ENCODE data around the gene LIPG.

LIPG gene

DNA sequence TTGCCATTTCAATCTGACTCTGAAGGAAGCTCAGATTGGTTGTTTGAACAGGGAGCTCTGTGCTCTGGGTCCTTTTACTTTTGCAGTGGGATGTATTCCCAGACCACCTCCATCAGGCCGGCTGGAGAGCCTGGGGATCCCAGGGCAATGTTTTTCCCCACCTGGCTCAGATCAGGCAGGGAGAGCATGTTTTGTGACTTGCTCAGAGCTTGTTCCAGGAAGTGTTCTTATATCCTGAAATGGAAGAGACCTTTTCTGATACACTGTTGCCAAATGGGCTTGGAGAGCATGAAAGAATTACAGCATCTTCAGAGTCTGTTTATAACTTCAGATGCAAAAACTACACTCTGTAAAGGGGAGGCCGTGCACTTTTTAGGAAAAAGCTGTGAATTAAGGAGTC lies 56.0 kb downstream of the LIPG start:
- Histone ChIP-seq H3K36me3 (ENCODE audit: control insufficient read depth, insufficient read depth, low read length) (no peaks in the 10 kb centered on the region), H3K27ac (ENCODE audit: insufficient read depth, low read depth, low read length, poor library complexity, severe bottlenecking) (no peak overlapping the region), H3K27me3 (ENCODE audit: control insufficient read depth, insufficient read depth, low read length, poor library complexity, severe bottlenecking) (no peaks in the 10 kb centered on the region), H3K9me3 (ENCODE audit: control insufficient read depth, low read length) (no peaks in the 10 kb centered on the region), H3K4me1 (ENCODE audit: control insufficient read depth, insufficient read depth, low read length) (peaks cover 42% of the 10 kb centered on the region), H3K4me3 (ENCODE audit: insufficient read depth, low read depth, low read length) (no peak overlapping the region)
- WGBS, 2 experiments, result 86 to 88% methylated on average over 2 of the region's 2 CpGs

DNA sequence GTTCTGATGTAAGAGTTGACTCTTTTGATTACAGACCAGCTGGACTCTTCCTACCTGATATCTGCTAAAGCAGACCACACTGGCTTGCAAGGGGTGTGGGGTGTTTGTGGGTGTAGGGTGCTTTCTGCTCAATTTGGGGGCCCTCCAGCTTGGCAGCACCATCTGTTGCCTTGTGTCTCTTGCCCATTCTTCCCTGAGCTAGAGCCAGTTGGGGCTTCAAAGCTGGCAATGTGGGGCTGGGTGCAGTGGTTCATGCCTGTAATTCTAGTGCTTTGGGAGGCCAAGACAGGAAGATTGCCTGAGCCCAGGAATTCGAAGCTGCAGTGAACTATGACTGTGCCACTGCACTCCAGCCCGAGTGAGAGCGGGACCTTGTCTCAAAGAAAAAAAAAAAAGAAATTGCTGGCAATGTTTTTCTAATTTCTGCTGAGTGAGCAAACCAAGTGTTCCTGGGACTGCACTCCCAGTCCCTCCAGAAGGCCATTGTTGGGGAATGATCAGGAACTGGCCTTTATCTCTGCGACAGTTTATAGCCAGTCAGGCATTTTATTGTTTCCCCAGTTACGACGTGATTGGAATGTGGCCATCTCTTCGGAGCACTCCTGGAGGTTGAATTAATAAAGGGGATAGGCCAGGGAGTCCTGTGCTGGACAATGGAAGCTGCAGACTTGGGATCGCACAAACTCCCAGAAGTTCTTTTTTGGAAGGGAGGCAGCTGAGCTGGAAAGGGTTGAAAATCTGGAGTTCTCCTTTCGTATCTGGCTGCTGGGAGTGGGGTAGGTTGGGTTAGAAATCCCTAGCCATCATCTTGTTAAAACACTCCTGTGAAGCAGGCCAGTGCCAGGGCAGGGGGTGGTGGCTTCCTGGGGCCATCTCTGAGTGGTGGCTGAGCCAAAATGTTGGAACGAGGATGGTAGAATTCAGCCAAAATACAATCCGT lies 57.2 kb downstream of the LIPG start:
- 59 to 66% methylated on average over 11 of the region's 11 CpGs for WGBS, 2 experiments
- H3K36me3 ChIP-seq (ENCODE audit: control insufficient read depth, insufficient read depth, low read length), result no peaks in the 10 kb centered on the region
- H3K9me3 ChIP-seq (ENCODE audit: control insufficient read depth, low read length), result no peaks in the 10 kb centered on the region
- no peak overlapping the region for H3K4me3 ChIP-seq (ENCODE audit: insufficient read depth, low read depth, low read length)
- peaks cover 30% of the 10 kb centered on the region for H3K4me1 ChIP-seq (ENCODE audit: control insufficient read depth, insufficient read depth, low read length)
- H3K27me3 ChIP-seq (ENCODE audit: control insufficient read depth, insufficient read depth, low read length, poor library complexity, severe bottlenecking), result no peaks in the 10 kb centered on the region
- H3K27ac ChIP-seq (ENCODE audit: insufficient read depth, low read depth, low read length, poor library complexity, severe bottlenecking), result peak overlapping the region; percentile 95

- H3K9me3 ChIP-seq (ENCODE audit: control insufficient read depth, low read length), result no peaks in the 10 kb centered on the region
- H3K36me3 ChIP-seq (ENCODE audit: control insufficient read depth, insufficient read depth, low read length), result no peaks in the 10 kb centered on the region
- H3K27me3 ChIP-seq (ENCODE audit: control insufficient read depth, insufficient read depth, low read length, poor library complexity, severe bottlenecking), result no peaks in the 10 kb centered on the region
- 90 to 91% methylated on average over 7 of the region's 7 CpGs for WGBS, 2 experiments
- H3K4me1 ChIP-seq (ENCODE audit: control insufficient read depth, insufficient read depth, low read length), result peaks cover 29% of the 10 kb centered on the region
- H3K4me3 ChIP-seq (ENCODE audit: insufficient read depth, low read depth, low read length), result no peak overlapping the region
- peak overlapping the region; percentile 95 for H3K27ac ChIP-seq (ENCODE audit: insufficient read depth, low read depth, low read length, poor library complexity, severe bottlenecking)
Measured at GRCh38 chr18:49619801-49620200, 57.9 kb downstream of the LIPG start.

- H3K9me3 ChIP-seq (ENCODE audit: control insufficient read depth, low read length), result no peaks in the 10 kb centered on the region
- H3K27me3 ChIP-seq (ENCODE audit: control insufficient read depth, insufficient read depth, low read length, poor library complexity, severe bottlenecking), result no peaks in the 10 kb centered on the region
- H3K27ac ChIP-seq (ENCODE audit: insufficient read depth, low read depth, low read length, poor library complexity, severe bottlenecking), result no peak overlapping the region
- no peaks in the 10 kb centered on the region for H3K36me3 ChIP-seq (ENCODE audit: control insufficient read depth, insufficient read depth, low read length)
- H3K4me1 ChIP-seq (ENCODE audit: control insufficient read depth, insufficient read depth, low read length), result peaks cover 30% of the 10 kb centered on the region
- no peak overlapping the region for H3K4me3 ChIP-seq (ENCODE audit: insufficient read depth, low read depth, low read length)
- WGBS, 2 experiments, result 92 to 94% methylated on average over 3 of the region's 3 CpGs
Measured at GRCh38 chr18:49621301-49621700, 59.4 kb downstream of the LIPG start.

DNA sequence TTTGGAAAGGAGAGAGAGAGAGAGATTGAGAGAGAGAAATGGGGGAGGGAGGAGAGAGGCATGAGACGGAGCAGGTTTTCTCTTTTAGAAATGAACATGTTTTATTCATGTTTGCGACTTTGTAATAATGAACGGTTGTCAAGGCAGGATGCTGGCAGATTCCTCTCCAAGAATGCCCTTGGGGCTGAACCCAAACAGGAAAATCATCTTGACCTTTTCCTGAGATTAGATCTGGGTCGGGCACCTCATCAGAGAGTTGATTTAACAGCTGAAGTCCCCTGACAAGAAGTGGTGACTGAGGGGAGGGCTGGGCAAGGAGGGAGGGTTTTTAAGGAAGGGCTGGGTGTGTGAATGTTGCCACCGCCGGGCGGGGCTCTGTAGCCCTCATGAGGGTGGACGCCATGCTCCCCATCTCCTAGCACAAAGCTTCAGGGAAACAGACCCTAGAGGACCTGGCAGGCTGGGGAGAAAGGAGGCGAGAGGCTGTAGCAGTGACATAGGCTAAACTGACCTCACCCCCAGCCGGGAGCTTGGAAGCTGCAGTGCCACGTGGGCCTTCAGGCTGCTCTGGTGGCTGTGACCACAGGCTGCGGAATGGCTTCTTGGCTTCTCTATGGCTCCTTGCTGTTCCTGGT lies 60.0 kb downstream of the LIPG start:
- H3K4me3 ChIP-seq (ENCODE audit: insufficient read depth, low read depth, low read length), result no peak overlapping the region
- 90% methylated on average over 12 of the region's 12 CpGs for WGBS, 2 experiments
- no peaks in the 10 kb centered on the region for H3K27me3 ChIP-seq (ENCODE audit: control insufficient read depth, insufficient read depth, low read length, poor library complexity, severe bottlenecking)
- H3K36me3 ChIP-seq (ENCODE audit: control insufficient read depth, insufficient read depth, low read length), result no peaks in the 10 kb centered on the region
- H3K27ac ChIP-seq (ENCODE audit: insufficient read depth, low read depth, low read length, poor library complexity, severe bottlenecking), result no peak overlapping the region
- peaks cover 30% of the 10 kb centered on the region for H3K4me1 ChIP-seq (ENCODE audit: control insufficient read depth, insufficient read depth, low read length)
- no peaks in the 10 kb centered on the region for H3K9me3 ChIP-seq (ENCODE audit: control insufficient read depth, low read length)

- 96 to 99% methylated on average over 5 to 6 of the region's 6 CpGs for WGBS, 2 experiments
- H3K4me3 ChIP-seq (ENCODE audit: insufficient read depth, low read depth, low read length), result no peak overlapping the region
- H3K4me1 ChIP-seq (ENCODE audit: control insufficient read depth, insufficient read depth, low read length), result peaks cover 25% of the 10 kb centered on the region
- no peaks in the 10 kb centered on the region for H3K27me3 ChIP-seq (ENCODE audit: control insufficient read depth, insufficient read depth, low read length, poor library complexity, severe bottlenecking)
- no peaks in the 10 kb centered on the region for H3K9me3 ChIP-seq (ENCODE audit: control insufficient read depth, low read length)
- H3K27ac ChIP-seq (ENCODE audit: insufficient read depth, low read depth, low read length, poor library complexity, severe bottlenecking), result no peak overlapping the region
- H3K36me3 ChIP-seq (ENCODE audit: control insufficient read depth, insufficient read depth, low read length), result no peaks in the 10 kb centered on the region
Measured at GRCh38 chr18:49623571-49623970, 61.7 kb downstream of the LIPG start.

- Histone ChIP-seq H3K36me3 (ENCODE audit: control insufficient read depth, insufficient read depth, low read length) (no peaks in the 10 kb centered on the region), H3K4me3 (ENCODE audit: insufficient read depth, low read depth, low read length) (no peak overlapping the region), H3K9me3 (ENCODE audit: control insufficient read depth, low read length) (no peaks in the 10 kb centered on the region), H3K27me3 (ENCODE audit: control insufficient read depth, insufficient read depth, low read length, poor library complexity, severe bottlenecking) (no peaks in the 10 kb centered on the region), H3K27ac (ENCODE audit: insufficient read depth, low read depth, low read length, poor library complexity, severe bottlenecking) (no peak overlapping the region), H3K4me1 (ENCODE audit: control insufficient read depth, insufficient read depth, low read length) (peaks cover 21% of the 10 kb centered on the region)
- WGBS, 2 experiments, result 86 to 89% methylated on average over 9 of the region's 9 CpGs
Measured at GRCh38 chr18:49625021-49625691, 63.3 kb downstream of the LIPG start.

DNA sequence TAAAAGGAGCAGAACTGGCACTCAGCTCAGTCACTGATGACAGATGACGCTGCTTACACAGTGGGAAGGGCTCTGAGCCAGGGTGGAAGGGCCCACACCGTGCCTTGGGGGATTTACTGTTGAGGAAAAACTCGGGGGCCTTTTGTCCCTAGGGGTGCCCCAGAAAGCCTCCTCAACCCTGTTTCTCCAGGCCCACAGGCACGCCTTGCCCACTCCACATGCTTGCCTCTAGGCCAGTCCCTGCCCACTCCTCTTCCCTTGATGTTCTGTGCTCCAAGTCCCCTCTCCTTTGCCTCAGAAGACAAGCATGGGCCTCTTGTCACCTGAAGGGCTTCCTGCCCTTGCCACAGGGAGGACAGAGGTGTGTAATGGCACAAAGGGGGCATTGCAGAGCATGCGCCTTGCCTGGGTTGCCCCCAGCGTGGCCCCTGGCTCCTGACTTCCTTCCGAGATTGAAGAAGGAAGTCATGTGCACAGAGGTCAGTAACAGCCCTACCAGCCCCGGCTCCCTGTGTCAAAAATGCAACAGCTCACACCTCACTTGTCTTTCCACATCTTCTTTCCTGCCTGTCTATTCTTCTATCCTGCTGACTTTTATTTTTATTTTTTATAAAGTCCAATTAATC lies 65.1 kb downstream of the LIPG start:
- Histone ChIP-seq H3K4me1 (ENCODE audit: control insufficient read depth, insufficient read depth, low read length) (peaks cover 20% of the 10 kb centered on the region), H3K27ac (ENCODE audit: insufficient read depth, low read depth, low read length, poor library complexity, severe bottlenecking) (no peak overlapping the region), H3K4me3 (ENCODE audit: insufficient read depth, low read depth, low read length) (no peak overlapping the region), H3K36me3 (ENCODE audit: control insufficient read depth, insufficient read depth, low read length) (no peaks in the 10 kb centered on the region), H3K27me3 (ENCODE audit: control insufficient read depth, insufficient read depth, low read length, poor library complexity, severe bottlenecking) (no peaks in the 10 kb centered on the region), H3K9me3 (ENCODE audit: control insufficient read depth, low read length) (no peaks in the 10 kb centered on the region)
- 91 to 93% methylated on average over 8 of the region's 8 CpGs for WGBS, 2 experiments

DNA sequence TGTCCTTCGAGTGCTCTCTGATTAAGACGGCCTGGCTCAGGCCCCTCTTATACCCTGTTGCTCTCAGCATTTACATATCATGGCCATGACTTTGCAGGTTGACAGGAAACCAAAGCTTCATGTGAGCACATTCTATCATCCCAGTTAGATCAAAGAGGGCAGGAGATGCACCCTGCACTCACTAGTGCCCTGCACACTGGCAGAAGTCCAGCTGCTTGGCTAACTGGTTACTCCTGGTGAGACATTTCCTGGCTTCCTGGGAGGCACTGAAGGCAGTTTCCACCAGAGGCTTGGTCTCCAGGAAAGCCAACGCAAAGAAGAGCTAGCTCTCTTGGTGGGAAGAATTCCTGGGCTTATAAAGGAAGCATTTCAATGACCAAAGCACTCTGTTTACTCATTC lies 66.3 kb downstream of the LIPG start:
- H3K9me3 ChIP-seq (ENCODE audit: control insufficient read depth, low read length), result no peaks in the 10 kb centered on the region
- H3K36me3 ChIP-seq (ENCODE audit: control insufficient read depth, insufficient read depth, low read length), result no peaks in the 10 kb centered on the region
- H3K4me1 ChIP-seq (ENCODE audit: control insufficient read depth, insufficient read depth, low read length), result peaks cover 20% of the 10 kb centered on the region
- no peak overlapping the region for H3K4me3 ChIP-seq (ENCODE audit: insufficient read depth, low read depth, low read length)
- no peaks in the 10 kb centered on the region for H3K27me3 ChIP-seq (ENCODE audit: control insufficient read depth, insufficient read depth, low read length, poor library complexity, severe bottlenecking)
- H3K27ac ChIP-seq (ENCODE audit: insufficient read depth, low read depth, low read length, poor library complexity, severe bottlenecking), result no peak overlapping the region
- 92 to 94% methylated on average over 3 of the region's 3 CpGs for WGBS, 2 experiments

Data from ectodermal cell (in vitro differentiated cells).